Endothelial cell of umbilical vein (primary cell): ENCODE results near the gene PGF. TPM values are rescaled to one million over a fixed set of nuclear protein-coding genes. Genes with fewer than 3 reads are reported as not detected.

Experiments
- BruUV-seq: library from RNA; stranded (reverse); fragments of 400-500 nt; replicated peaks from 2 replicates; lab custom pipeline; 2021; lab: Mats Ljungman, UMichigan
- CTCF ChIA-PET: fragments of 300-600, 350-600 bp; sonication (Branson Sonifier 250); formaldehyde crosslinking; loops from one replicate; lab custom pipeline; 2021; ENCODE audit warnings: antibody characterized with exemption, inconsistent platforms; lab: Charles Lee
- POLR2A ChIA-PET: fragments of 300-600, 350-600 bp; sonication (Branson Sonifier 250); formaldehyde crosslinking; loops from one replicate; lab custom pipeline; 2021; ENCODE audit warnings: antibody characterized with exemption, inconsistent platforms; lab: Charles Lee
- DNase-seq: peaks from one replicate; pipeline ENCODE4 v3.0.0-alpha.2; 2011; ENCODE audit warnings: low read depth, low spot score
- FAIRE-seq: peaks from 2 replicates; lab custom pipeline; 2011; peaks lifted over from hg19 to GRCh38; lab: Jason Lieb, UNC
- H2AFZ ChIP-seq: 2 replicates; pipeline ENCODE4 v1.6.0; 2012; ENCODE audit warnings: low read depth, low read length, control low read depth, inconsistent platforms
- H3K27ac ChIP-seq: 2 replicates; pipeline ENCODE4 v1.5.1; 2011; ENCODE audit warnings: low read depth, mild to moderate bottlenecking, control low read depth, low read length, moderate library complexity; ENCODE audit not compliant: insufficient read depth
- H3K27me3 ChIP-seq, 2 experiments: 2 replicates each; pipeline versions ENCODE4 v1.6.0 to v1.6.1; 2011; ENCODE audit warnings: low read length in 2 of 2, mixed read lengths in 1 of 2; ENCODE audit not compliant: control insufficient read depth in 2 of 2, insufficient read depth in 2 of 2
- H3K36me3 ChIP-seq, 2 experiments: 2 replicates in 1 of 2; 3 replicates in 1 of 2; pipeline ENCODE4 v1.5.1; 2011; ENCODE audit warnings: low read length in 2 of 2, mild to moderate bottlenecking in 1 of 2, moderate library complexity in 1 of 2; ENCODE audit not compliant: control insufficient read depth in 2 of 2, insufficient read depth in 2 of 2; ENCODE audit errors: extremely low read depth in 1 of 2
- H3K4me1 ChIP-seq: 3 replicates; pipeline ENCODE4 v1.5.1; 2011; ENCODE audit warnings: mild to moderate bottlenecking, low read length; ENCODE audit not compliant: control insufficient read depth, insufficient read depth; ENCODE audit errors: extremely low read depth
- H3K4me2 ChIP-seq: 2 replicates; pipeline ENCODE4 v1.6.1; 2011; ENCODE audit warnings: low read length, control low read depth, mixed read lengths; ENCODE audit not compliant: insufficient read depth
- H3K4me3 ChIP-seq, 3 experiments: fragments of 200-600 bp in 1 of 3; sonication (generic), shearing (Covaris generic) in 1 of 3; replicated peaks in 1 of 3; 2 replicates each; pipeline ENCODE4 v1.5.1; 2011 to 2016; ENCODE audit warnings: control low read depth in 3 of 3, low read length in 3 of 3, mild to moderate bottlenecking in 2 of 3, inconsistent platforms in 1 of 3, low read depth in 1 of 3, moderate library complexity in 1 of 3; ENCODE audit not compliant: insufficient read depth in 1 of 3
- H3K79me2 ChIP-seq: 2 replicates; pipeline ENCODE4 v1.6.0; 2012; ENCODE audit warnings: low read length, inconsistent platforms; ENCODE audit not compliant: control insufficient read depth, insufficient read depth
- H3K9ac ChIP-seq: replicated peaks from 2 replicates; pipeline ENCODE3; 2011; ENCODE audit warnings: low read length, control low read depth; ENCODE audit not compliant: insufficient read depth; ENCODE audit errors: extremely low read depth
- H3K9me1 ChIP-seq: replicated peaks from 3 replicates; pipeline ENCODE4 v1.6.0; 2011; ENCODE audit warnings: mild to moderate bottlenecking, low read length; ENCODE audit not compliant: control insufficient read depth, insufficient read depth; ENCODE audit errors: extremely low read depth
- H3K9me3 ChIP-seq: replicated peaks from 2 replicates; pipeline ENCODE4 v1.5.1; 2012; ENCODE audit warnings: low read length, inconsistent platforms; ENCODE audit not compliant: control insufficient read depth, insufficient read depth
- H4K20me1 ChIP-seq: replicated peaks from 2 replicates; pipeline ENCODE3; 2011; ENCODE audit warnings: mild to moderate bottlenecking, low read length; ENCODE audit not compliant: control insufficient read depth, insufficient read depth; ENCODE audit errors: extremely low read depth
- CTCF ChIP-seq, 2 donors: IDR thresholded peaks; 1 replicate in 1 of 2; 2 replicates in 1 of 2; pipeline ENCODE4 v1.5.1; 2011; ENCODE audit warnings: low read length in 2 of 2, mild to moderate bottlenecking in 2 of 2, moderate library complexity in 2 of 2, control low read depth in 1 of 2, inconsistent platforms in 1 of 2, low read depth in 1 of 2; ENCODE audit not compliant: insufficient read depth in 1 of 2; ENCODE audit errors: extremely low read depth in 1 of 2
- EZH2 ChIP-seq: IDR thresholded peaks from 2 replicates; pipeline ENCODE4 v1.6.1; 2012; ENCODE audit warnings: borderline replicate concordance, low read depth, mild to moderate bottlenecking, moderate library complexity, low read length, inconsistent platforms; ENCODE audit not compliant: severe bottlenecking
- FOS ChIP-seq: IDR thresholded peaks from 2 replicates; pipeline ENCODE4 v1.6.1; 2011; ENCODE audit warnings: mild to moderate bottlenecking, low read length, moderate library complexity, borderline replicate concordance; ENCODE audit not compliant: insufficient read depth
- GATA2 ChIP-seq: IDR thresholded peaks from 2 replicates; pipeline ENCODE4 v1.7.0; 2011; ENCODE audit warnings: low read depth, mild to moderate bottlenecking, moderate library complexity, mixed read lengths, low read length; ENCODE audit not compliant: insufficient read length, insufficient read depth
- JUN ChIP-seq: IDR thresholded peaks from 2 replicates; pipeline ENCODE4 v1.6.1; 2011; ENCODE audit warnings: borderline replicate concordance, low read depth; ENCODE audit not compliant: insufficient read length, insufficient read depth
- MAX ChIP-seq: IDR thresholded peaks from 2 replicates; pipeline ENCODE4 v1.6.1; 2011; ENCODE audit not compliant: insufficient read depth, insufficient read length
- MYC ChIP-seq: IDR thresholded peaks from one replicate; pipeline ENCODE4 v1.6.1; 2011; ENCODE audit warnings: mild to moderate bottlenecking, low read depth, low read length
- POLR2A ChIP-seq: IDR thresholded peaks from 2 replicates; pipeline ENCODE4 v1.6.1; 2012; ENCODE audit warnings: low read depth, mild to moderate bottlenecking, control low read depth, low read length
- POLR2AphosphoS5 ChIP-seq: IDR thresholded peaks from 2 replicates; pipeline ENCODE4 v1.6.1; 2012; ENCODE audit warnings: low read depth, mild to moderate bottlenecking, control low read depth, low read length, moderate library complexity; ENCODE audit not compliant: insufficient read depth
- dilution Hi-C: fragments of 300-500 bp; cut with MboI; formaldehyde crosslinking; loops from one replicate; pipeline ENCODE4 v1.15.0; 2019; ENCODE audit warnings: low sequenced_read_pairs; ENCODE audit not compliant: extremely low pct_ligation_motif_present
- intact Hi-C: fragments of 100-400 bp; cut with micrococcal nuclease; formaldehyde crosslinking; loops from one replicate; pipeline ENCODE4 v1.10.0; 2022
- polyA plus RNA-seq, 4 experiments: library from polyadenylated mRNA; depleted of rRNA in 3 of 4; stranded (reverse) in 3 of 4; unstranded in 1 of 4; fragments of >200 nt; gene quantifications; 2 replicates each; pipeline versions ENCODE4 v1.2.1 to v1.2.3, GENCODE V29; 2011 to 2012; ENCODE audit warnings: missing spikeins in 1 of 4
- total RNA-seq: library from RNA; stranded (reverse); gene quantifications from 2 replicates; pipeline ENCODE4 v1.2.3, GENCODE V29; 2021

PGF gene
- total and polyA plus RNA-seq, 2 donors (not counting 3 experiments of a cell fraction or from before 2014, with no cell fraction given), result 89.0 to 206 TPM

DNA sequence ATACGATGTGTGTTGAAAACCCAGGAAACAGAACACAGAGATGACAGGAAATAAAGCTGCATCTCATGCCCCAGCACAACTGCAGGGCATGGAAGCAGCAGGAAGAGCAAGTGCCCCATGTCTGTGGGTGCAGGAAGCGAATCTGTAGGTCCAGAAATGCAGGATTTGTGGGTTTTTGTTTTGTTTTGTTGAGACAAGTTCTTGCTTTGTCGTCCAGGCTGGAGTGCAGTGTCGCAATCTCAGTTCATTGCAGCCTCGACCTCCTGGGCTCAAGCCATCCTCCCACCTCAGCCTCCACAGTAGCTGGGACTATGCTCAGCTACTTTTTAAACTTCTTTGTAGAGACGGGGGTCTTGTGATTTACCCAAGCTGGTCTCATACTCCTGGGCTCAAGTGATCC lies 26.2 kb downstream of the PGF start:
- TF ChIP-seq MYC, result no peak
- TF ChIP-seq POLR2AphosphoS5, result no peak
- no peak for TF ChIP-seq EZH2
- no peak for TF ChIP-seq FOS
- no peak for TF ChIP-seq GATA2
- no peak for TF ChIP-seq POLR2A
- no peak for TF ChIP-seq MAX
- TF ChIP-seq CTCF (IDR thresholded peaks at IDR 0.05; ENCODE audit: extremely low read depth in 1 of 2, insufficient read depth in 1 of 2, low read depth in 1 of 2, low read length in 2 of 2), result no peak
- no peak for TF ChIP-seq JUN
- H3K4me3 ChIP-seq, result no peak overlapping the region
- H3K4me2 ChIP-seq, result no peak overlapping the region
- H3K79me2 ChIP-seq, result no peaks in the 10 kb centered on the region
- dilution Hi-C loops (no loop called here), intact Hi-C loops (no loop called here)
- H3K36me3 ChIP-seq, result no peaks in the 10 kb centered on the region
- no peaks in the 10 kb centered on the region for H3K9me1 ChIP-seq
- no peaks in the 10 kb centered on the region for H4K20me1 ChIP-seq
- H3K9me3 ChIP-seq, result no peaks in the 10 kb centered on the region
- H3K27ac ChIP-seq, result no peak overlapping the region
- no peak for FAIRE-seq
- H2AFZ ChIP-seq, result no peak overlapping the region
- peaks cover 7% of the 10 kb centered on the region for H3K4me1 ChIP-seq
- no peak overlapping the region for H3K9ac ChIP-seq
- ChIA-PET CTCF (interaction anchor here (1.6 to 3.5 kb wide), 2 partner anchors 23 to 159 kb away, joined by 6 to 12 read pairs; no protein-coding TSS in a partner anchor), POLR2A (no interaction called here)
- no peak for DNase-seq
- H3K27me3 ChIP-seq, result no peaks in the 10 kb centered on the region
- BruUV-seq, result no TSS peak
